ENCODE measurements around the gene JAKMIP1.
"Not testable (repeated sequence)": the region's sequence is repeated elsewhere in the genome, so short reads cannot be mapped to it uniquely, and the experiment has no call there.

The JAKMIP1 gene

DNA sequence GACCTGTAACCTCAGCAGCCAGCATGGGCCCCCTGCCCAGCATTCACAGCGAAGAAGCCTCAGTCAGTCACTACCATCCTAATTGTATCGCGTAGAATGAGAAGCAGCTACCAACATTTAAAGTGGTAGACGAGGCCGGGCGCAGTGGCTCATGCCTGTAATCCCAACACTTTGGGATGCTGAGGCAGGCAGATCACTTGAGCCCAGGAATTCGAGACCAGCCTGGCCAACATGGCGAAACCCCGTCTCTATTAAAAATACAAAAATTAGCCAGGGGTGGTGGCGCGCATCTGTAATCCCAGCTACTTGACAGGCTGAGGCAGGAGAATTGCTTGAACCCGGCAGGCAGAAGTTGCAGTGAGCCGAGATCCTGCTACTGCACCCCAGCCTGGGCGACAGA lies 59.3 kb downstream of the JAKMIP1 start:
- DNase-seq = not testable (repeated sequence)

DNA sequence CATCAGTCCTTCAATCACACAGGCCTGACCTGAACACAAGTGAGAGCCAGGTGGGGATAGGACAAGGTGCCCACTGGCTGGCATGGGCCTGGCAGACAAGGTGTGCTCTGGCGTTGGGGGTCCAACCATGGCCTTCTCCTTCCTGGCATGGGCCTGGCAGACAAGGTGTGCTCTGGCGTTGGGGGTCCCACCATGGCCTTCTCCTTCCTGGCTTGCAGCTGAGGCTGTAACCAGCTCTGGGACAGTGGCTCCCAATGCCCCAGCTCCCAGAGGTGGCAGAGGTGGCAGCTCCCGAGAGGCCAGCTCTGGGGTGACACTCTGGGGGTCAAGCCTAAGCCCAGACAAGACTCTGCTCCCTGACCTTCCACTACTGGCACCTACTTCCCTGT lies 62.6 kb downstream of the JAKMIP1 start:
- DNase-seq = no peak

DNA sequence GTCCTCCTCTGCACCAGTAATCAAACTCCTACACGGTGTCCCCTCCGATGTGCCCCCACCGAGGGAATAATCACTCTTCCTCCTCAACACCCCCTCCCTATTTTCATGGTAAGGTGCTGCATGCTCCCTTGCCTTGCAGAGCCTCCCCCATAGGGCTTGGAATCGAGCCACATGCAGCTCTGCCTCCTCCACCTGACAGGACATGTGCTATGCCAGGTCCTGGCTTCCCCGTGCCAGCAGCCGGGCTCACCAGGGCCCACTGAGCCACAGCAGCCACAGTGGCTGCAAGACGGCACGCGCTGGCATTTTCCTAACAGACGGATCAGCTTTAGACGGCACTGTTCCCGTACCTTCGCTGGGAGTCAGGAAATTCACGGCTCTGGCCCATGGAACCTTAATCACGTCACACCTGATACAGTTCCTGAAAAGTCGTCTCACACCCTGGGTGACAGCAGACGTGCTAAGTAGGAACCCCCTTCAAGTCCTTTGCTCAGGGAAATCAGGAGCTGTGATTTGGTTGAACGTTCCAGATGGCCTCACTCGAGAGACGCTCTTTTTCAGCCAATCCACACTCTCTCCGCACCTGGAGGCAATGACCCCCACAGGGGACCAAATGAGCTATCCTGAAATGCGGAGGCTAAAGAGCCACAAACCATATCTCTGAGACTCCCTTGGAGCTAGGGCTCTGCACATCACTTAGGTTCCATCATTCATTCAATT lies 63.2 kb downstream of the JAKMIP1 start:
- DNase-seq = no peak

DNA sequence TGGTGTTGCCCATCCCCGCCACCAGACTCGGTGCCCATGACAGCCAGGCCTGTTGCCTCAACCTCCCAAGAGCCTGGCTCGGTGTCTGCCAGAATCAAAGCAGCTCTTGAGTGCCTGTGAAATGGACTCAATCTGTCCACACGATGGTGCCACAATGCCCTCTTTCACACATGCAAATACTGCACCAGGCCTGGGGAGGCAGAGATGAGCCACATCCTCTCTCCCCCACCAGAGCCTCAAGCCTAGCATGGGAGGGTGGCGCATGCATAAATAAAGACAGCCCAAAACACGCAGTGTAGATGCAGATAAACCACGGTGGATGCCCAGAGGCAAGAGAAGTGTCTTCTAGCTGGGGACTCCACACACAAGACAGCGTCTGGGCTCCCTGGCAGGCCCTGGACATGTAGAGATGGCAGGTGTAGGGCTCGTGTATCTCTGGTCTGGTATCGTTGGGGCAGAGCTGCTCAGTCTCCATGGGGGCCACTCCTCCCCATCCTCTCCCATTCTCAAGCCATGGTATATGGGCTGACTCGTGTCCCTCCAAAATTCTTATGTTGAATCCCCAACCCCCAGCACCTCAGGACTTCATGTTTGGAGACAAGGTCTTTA lies 65.6 kb downstream of the JAKMIP1 start:
- DNase-seq = no peak

DNA sequence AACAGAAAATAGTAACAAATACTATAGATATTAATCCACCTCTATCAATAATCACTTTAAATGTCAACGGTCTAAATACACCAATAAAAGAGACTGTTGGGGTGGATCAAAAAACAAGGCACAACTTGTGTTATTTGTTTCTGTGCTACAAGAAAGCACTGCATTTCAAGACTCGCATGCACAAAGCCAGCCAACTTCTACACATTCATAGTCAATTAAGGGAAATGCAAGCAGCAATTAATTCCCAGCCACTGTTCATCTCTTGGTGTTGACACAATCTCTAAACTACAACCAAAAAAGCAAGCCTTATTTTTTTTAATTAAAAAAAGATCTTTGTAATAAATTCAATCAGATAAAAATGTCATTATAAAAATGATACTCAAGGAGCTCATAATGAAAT lies 67.6 kb downstream of the JAKMIP1 start:
- DNase-seq = no peak

DNA sequence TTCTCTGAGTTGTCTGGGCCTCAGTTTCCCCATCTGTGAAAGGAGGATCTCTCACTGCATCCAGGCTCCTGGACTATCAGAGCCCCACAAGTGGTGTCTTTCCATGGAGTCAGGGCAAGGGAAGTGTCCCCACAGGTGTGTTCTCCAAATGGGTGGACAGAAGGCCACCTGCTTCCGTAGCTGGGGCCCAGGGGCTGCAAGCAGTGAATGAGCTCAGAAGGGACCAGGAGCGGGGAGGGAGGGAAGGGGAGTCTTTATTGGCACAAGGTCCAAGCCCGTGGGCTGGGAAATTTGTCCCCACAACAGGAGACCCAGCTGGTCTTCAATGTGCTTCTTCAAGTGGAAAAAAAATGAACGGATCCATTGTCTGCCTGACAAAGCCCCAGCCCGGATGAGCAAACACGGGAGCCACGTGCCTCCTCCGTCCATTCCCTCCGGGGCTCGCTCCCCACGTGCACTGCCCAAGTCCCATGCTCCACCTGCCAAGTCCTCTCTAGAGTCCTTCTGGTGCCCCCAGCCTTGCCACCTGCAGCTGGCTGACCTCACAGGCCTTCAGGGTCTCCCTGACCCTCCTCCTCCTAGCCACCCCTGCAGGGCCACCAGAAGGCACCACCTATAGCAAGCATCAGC lies 72.0 kb downstream of the JAKMIP1 start:
- DNase-seq = no peak

DNA sequence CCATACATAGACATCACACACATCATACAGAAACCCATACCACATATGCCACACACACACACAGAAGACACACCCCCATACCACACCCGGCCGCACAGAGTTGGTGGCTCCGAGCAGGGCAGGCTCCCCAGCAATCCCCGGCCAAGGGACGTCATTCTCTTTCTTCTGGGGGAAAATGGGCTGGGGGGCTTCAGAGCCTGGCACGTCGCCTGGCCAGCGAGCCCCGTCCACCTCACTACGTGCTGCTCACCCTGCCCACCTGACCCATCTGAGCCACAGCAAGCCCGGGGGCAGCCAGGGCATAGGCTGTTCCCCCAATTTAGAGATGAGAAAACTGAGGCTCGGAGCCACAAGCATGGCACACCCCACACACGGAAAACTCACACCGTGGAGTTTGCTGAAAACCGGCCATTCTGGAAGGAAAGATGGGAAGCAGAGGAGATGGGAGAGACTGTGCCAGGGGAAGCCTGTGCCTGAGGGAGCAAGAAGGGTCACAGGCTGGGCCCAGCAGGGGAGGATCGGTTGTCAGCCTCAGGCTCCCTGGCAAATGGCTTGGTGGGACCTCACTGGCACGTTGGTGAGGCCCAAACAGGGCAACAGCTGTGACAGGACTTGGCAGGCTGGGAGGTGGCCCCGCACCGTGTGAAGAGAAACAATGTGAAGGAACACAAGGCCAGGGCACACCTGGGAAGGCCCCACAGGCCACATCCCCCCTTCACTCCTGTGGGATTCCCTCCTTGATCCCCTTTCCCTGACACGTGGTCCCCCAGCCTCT lies 73.2 kb downstream of the JAKMIP1 start:
- DNase-seq = no peak

DNA sequence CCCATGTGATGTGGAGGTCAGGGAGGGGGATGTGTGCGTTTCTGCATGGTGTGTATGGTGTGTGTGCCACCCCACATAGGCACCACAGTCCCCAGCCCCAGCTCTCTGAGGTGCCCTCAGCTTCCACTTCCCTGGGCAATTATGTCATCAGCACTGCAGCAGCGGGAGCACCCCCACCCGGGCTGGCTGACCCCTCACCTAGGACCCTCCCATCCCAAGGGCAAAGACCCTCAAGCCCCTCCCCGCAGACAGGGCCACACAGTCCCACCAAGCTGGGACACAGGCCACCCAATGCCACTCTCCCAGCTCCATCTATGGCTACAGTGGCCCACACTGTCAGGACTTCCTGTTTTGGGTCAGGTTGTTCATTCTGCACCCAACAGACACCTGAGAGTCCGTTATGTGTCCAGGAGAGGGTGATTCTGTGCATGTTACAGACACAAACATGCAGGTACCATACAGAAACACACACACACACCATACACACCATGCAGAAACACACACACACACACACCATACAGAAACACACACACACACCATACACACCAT lies 75.2 kb downstream of the JAKMIP1 start:
- no peak for DNase-seq

DNA sequence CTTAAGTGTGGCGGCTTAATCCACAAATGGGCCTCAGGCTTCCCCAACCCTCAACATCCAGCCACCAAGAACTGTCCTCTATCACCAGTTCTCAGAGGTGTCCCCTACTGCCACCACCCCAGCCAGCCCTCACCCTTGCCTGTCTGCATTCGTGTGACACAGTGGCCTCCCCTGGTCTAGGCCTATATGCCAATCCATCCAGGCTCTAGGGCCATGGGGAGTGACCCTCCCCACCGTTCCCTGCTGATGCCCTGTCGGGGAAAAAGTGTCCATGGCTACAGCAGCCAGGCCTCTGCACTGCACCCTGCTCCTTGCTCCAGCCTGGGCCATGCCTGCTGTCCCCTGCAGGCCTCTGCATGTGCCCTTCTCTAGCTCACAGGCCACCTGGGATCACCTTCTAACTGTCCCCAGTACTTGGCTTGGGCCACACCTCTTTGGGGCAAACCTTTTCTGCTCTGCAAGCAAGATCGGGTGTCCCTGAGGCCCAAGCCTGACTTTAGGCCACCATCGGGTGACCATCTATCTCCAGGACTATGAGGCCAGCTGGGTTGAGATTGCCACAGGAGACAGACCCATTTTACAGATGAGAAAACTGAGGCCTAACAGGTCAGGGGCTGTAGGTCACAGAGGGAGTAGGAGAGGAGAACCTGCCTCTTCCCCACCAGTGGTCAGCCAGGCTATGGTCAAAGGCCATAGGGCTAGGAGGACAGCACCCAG lies 75.8 kb downstream of the JAKMIP1 start:
- DNase-seq = no peak

DNA sequence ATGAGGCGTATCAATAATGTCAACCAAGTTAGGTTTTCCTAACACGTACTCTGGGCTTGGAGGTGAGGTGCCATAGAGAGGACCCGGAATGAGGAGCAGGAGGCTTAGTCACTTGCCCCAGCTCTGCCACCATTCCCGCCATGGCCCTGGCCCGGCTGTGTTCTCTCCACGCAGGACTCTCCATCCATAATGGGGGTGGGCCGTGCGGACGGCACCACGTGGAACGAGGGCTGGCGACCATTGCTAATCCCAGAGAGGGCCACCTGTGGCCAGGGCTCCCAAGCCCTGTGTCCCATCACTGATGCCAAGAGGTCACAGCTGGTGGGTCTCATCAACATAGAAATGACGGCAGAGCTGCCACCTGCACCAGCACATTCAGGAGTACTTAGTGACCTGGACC lies 76.4 kb downstream of the JAKMIP1 start:
- DNase-seq = no peak

DNA sequence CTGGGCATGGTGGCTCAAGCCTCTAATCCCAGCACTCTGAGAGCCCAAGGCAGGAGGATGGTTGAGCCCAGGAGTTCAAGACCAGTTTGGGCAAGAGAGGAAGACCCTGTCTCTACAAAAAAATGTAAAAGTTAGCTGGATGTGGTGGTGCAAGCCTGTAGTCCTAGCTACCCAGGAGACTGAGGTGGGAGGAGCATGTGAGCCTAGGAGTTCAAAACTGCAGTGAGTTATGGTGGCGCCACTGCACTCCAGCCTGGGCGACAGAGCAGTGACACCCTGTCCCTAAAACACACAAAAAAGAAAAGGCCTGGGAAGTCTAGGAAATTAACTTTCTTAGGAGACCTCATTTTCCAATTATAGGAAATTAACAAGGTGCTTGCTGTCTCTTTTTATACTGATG lies 76.8 kb downstream of the JAKMIP1 start:
- no peak for DNase-seq

DNA sequence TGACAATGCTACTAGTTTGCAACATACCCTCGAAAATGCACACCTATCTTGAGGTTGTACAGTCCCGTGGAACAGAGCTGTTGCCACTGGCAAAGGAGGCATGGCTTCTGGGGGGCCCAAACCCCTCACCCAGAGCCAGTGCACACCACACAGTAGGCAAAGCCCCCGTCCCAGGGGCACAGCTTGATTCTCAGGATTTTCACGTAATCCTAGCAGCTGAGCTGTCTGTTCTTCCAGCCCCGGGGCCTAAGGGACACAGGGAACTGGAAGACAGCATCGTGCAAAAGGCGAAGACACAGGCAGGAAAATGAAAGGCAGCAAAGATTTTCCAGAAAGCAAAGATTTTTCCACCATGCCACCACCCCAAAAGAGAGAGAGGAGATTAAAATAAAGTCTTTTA lies 77.2 kb downstream of the JAKMIP1 start:
- no peak for DNase-seq

DNA sequence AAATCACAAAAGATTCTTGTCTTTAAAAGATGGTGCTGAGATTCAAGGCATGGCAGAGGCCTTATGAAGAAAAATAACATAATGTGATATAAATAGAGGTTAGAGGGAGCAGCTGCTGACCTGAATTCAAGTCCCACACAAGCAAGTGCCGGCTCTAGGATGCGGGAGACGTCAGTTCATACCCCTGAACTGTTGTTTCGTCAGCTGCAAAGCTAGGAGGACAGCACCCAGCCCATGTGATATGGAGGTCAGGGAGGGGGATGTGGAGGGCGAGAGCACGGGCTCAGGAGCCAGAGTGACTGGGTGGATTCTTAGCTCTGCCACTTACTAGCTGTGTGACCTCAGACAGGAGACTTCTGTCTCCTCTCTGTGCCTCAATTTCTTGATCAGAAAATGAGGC lies 77.9 kb downstream of the JAKMIP1 start:
- no peak for DNase-seq

DNA sequence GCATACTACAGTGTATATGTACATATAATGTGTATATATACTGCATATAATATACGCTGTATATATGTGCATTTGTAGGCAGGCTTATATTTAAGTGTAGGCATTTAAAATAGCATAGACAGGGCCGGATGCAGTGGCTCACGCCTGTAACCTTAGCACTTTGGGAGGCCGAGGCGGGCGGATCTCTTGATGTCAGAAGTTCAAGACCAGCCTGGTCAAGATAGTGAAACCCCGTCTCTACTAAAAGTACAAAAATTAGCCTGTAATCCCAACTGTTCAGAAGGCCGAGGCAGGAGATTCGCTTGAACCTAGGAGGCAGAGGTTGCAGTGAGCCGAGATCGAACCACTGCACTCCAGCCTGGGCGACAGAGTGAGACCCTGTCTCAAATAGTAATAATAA lies 78.4 kb downstream of the JAKMIP1 start:
- DNase-seq = no peak

DNA sequence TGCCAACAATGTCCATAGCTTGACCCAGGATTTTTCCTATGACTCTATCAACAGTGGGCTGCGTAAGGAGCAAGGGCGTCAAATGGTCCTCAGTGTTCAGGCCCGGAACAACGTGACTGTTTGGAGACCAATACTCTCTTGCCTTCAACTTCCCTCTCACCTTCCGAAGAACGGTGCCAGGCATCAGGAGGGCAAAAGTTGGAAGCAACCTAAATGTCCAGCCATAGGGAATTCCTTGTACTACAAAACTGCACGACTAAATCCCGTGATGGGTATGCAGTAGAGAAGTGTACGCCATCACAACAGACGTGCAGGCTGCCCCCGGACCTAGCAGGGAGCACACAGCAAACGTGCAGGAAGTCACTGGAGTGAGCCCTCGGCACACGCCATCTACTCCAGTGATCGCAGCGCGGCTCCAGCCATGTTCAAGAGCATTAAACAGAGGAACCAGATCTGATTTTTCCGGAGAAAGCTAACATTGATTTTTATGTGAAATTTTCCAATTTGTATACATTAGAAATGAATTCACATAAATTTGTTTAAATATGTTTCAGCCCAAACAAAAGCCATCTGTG lies 79.0 kb downstream of the JAKMIP1 start:
- no peak for DNase-seq

DNA sequence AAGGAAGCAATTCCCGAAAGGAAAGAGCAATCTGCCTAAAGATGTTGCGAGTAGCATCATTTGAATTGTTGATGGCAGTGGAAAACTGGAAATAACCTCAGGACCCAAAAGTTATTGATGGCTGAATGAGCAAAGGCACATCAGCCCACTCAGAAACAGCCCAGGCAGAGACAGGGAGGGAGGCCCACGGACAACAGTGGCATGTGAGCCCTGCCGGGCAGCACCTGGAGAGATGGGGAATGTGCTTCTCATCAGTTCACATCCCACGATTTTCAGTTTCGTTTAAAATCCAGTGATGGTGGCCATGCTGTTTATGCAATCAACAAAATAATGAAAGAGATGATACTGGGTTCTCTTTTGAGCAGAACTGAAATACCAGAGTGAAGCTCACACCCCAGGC lies 80.0 kb downstream of the JAKMIP1 start:
- no peak for DNase-seq

DNA sequence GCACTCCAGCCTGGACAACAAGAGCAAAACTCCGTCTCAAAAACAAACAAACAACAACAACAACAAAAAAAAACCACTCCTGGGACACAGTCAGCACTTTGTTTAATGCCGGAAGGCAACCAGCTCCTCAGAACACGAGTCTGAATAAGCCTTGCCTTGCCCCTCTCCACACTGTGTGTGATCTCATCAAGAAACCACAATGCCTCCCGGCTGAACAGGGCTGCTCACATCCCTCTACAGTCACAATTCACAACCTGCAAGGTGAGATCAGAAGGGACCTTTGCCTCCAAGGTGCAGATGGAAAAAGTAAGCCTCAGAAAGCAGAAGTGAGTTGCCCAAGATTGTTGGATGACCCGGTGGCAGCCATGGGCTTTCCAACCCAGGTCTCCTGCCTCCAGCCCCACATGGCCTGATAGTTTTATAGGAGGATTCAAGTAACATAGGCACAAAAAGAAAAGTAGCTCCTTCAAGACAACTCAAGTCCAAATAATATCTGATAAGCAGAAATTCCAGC lies 80.8 kb downstream of the JAKMIP1 start:
- DNase-seq = no peak

DNA sequence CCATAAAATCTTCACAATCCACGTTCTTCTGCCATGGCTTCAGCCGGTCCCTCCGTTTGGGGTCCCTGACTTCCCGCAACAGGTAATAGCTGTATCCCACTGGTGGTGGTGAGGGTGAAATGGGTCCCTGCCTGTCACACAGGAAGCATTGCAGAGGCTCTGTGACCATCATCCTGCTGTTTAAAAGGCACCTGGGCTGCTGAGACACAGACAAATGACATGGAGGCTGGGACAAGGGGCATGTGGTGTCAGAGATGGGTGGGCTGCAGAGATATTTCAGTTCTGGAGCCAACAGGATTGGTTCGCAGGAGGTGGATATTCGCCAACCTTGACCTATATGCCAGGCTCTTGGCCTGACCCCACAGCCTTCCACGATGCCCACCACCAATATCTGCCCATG lies 82.1 kb downstream of the JAKMIP1 start:
- DNase-seq = no peak

DNA sequence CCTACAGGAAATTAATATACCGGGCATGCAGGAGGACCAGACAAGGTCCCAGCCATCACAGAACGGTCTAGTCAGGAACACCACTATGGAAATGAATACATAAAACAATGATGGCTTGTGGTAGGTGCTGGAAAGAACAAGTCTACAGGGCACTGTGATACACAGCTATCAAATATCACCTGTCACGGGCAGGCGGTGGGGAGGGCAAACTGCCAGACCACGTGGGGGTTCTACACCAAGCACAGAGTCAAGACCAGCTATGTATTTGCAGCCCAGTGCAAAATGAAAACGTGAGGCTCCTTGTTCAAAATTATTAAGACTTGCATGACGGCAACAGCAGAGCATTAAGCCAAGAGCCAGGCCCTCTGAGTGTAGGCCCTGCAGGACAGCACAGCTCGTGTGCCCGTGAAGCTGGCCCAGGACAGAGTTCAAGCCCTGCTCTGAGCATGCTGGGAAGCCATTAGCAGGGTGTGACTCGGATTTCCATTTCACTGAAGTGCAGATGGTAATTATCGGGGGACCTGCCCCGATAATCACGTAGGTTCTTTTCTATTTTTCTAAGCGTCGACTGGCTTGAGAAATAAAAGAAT lies 83.6 kb downstream of the JAKMIP1 start:
- DNase-seq = no peak

DNA sequence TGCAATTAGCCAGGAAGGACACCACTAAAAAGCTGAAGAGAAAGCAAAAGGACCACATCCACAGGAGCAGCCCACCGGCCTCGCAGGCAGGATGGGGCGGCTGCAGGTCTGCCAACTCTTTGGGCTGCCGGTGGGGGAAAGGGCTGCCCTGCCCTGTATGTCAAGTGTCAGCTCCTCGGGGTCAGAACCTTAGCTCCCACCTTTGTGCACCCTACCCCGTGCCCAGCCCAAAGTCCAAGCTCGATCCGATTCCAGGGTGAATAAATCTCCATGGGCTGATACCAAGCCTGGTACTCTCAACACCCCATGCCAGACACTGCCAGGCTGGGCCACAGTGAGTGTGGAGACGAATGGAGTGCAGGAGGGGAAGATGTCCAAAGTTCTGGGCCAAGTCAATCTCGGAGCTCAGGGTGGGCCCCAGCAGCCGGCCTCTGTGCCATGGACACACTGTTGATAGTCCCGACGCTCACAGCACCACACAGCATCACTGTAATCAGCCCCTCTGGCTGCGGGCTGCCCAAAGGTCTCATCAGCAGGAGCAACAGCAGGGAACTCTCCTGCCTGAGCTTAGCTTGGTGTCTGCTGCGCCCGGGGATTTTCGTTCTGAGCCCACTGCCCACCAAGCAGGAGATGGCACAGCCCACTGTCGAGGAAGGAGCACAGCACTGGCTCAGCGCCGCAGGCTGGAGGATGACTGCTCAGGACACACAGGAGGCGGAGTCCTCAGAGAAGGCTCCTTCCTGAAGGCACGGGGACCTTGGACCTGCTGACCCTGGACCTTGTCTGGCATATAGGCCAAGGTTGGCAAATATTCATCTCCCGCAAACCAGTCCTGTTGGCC lies 84.4 kb downstream of the JAKMIP1 start:
- DNase-seq = no peak

DNA sequence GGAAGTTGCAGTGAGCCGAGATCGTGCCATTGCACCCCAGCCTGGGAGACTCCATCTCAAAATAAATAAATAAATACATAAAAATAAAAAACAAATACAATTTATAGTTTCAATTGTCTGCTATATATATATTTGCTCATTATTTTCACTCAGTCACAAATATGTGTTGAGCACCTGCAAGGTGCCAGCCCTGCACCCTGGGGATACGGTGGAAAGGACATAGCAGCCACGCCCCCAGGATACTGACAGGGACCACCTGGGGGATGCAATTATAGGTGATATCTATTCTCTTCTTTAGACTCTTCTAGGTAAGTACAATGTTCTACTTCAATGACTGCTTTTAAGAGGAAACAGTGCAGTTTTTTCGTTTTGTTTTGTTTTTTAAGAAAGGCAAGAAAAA lies 85.0 kb downstream of the JAKMIP1 start:
- DNase-seq = no peak

Data from Kasumi-1 (cell line).